GM12878 (cell line): Measurements from ENCODE around the gene PTPRN2. TPM values are rescaled to one million over a fixed set of nuclear protein-coding genes. Genes with fewer than 3 reads are reported as not detected.

Experiments
- ATAC-seq: fragments of 200-7000 bp; cut with Tn5 transposase; 3 replicates; pipeline ENCODE4 v1.9.1; 2020; ENCODE audit warnings: mild to moderate bottlenecking, moderate library complexity
- BruUV-seq: library from RNA; stranded (reverse); fragments of 400-500 nt; replicated peaks from 2 replicates; lab custom pipeline; 2021; lab: Mats Ljungman, UMichigan
- CTCF ChIA-PET: fragments of 300-600 bp; sonication (Branson Sonifier 250); formaldehyde crosslinking; extraction: SDS; loops from one replicate; lab custom pipeline; 2021; ENCODE audit warnings: inconsistent platforms; lab: Yijun Ruan, JAX
- POLR2A ChIA-PET: fragments of 350-600 bp; formaldehyde crosslinking; extraction: SDS; loops from one replicate; lab custom pipeline; 2021; ENCODE audit warnings: inconsistent platforms; lab: Charles Lee
- RAD21 ChIA-PET: fragments of 300-600 bp; sonication (Branson Sonifier 250); formaldehyde crosslinking; loops from one replicate; lab custom pipeline; 2023; ENCODE audit warnings: antibody characterized with exemption; ENCODE audit not compliant: unreplicated experiment; lab: Charles Lee
- SMC1A ChIA-PET: fragments of 300-600 bp; sonication (Branson Sonifier 250); formaldehyde crosslinking; loops from one replicate; lab custom pipeline; 2023; ENCODE audit not compliant: unreplicated experiment, uncharacterized antibody; lab: Charles Lee
- DNase-seq: peaks from one replicate; pipeline ENCODE4 v3.0.0-alpha.2; 2011; ENCODE audit warnings: low read depth, low spot score
- FAIRE-seq: peaks from 3 replicates; lab custom pipeline; 2011; peaks lifted over from hg19 to GRCh38; lab: Jason Lieb, UNC
- H2AFZ ChIP-seq: 2 replicates; pipeline ENCODE4 v1.6.0; 2011; ENCODE audit warnings: low read depth, low read length, control low read depth; ENCODE audit not compliant: control insufficient read depth
- H3K27ac ChIP-seq: 2 replicates; pipeline ENCODE4 v1.5.1; 2011; ENCODE audit warnings: control low read depth; ENCODE audit not compliant: control insufficient read depth, insufficient read depth
- H3K27me3 ChIP-seq, 2 experiments: replicated peaks in 1 of 2; 2 replicates each; pipeline versions ENCODE4 v1.6.0 to v1.6.1; 2011; ENCODE audit warnings: low read length in 1 of 2; ENCODE audit not compliant: control insufficient read depth in 2 of 2, insufficient read depth in 2 of 2
- H3K36me3 ChIP-seq, 2 experiments: 2 replicates each; pipeline ENCODE4 v1.5.1; 2011; ENCODE audit warnings: low read length in 1 of 2; ENCODE audit not compliant: control insufficient read depth in 2 of 2, insufficient read depth in 2 of 2
- H3K4me1 ChIP-seq: 2 replicates; pipeline ENCODE4 v1.6.1; 2011; ENCODE audit warnings: mild to moderate bottlenecking, low read length, moderate library complexity, mixed read lengths; ENCODE audit not compliant: control insufficient read depth, insufficient read depth
- H3K4me2 ChIP-seq: 2 replicates; pipeline ENCODE4 v1.6.0; 2011; ENCODE audit warnings: control low read depth; ENCODE audit not compliant: control insufficient read depth, insufficient read depth
- H3K4me3 ChIP-seq: fragments of 200-600 bp; sonication (generic); 2 replicates; pipeline ENCODE4 v1.5.1; 2016
- H3K79me2 ChIP-seq: 2 replicates; pipeline ENCODE4 v1.6.0; 2011; ENCODE audit warnings: low read length; ENCODE audit not compliant: control insufficient read depth, insufficient read depth
- H3K9ac ChIP-seq: 2 replicates; pipeline ENCODE4 v1.8.0; 2011; ENCODE audit warnings: low read length, control low read depth, mixed read lengths; ENCODE audit not compliant: control insufficient read depth, insufficient read depth
- H3K9me3 ChIP-seq: replicated peaks from 3 replicates; pipeline ENCODE4 v1.5.1; 2011; ENCODE audit warnings: mild to moderate bottlenecking, low read length; ENCODE audit not compliant: control insufficient read depth, insufficient read depth
- H4K20me1 ChIP-seq: 2 replicates; pipeline ENCODE4 v1.6.0; 2011; ENCODE audit not compliant: control insufficient read depth, insufficient read depth
- CHD2 ChIP-seq: IDR thresholded peaks from 2 replicates; pipeline ENCODE4 v1.6.1; 2011; ENCODE audit warnings: low read depth, low read length, improper control_type of control experiment, borderline replicate concordance
- HDGF ChIP-seq: fragments of 450-650 bp; IDR thresholded peaks from 2 replicates; pipeline ENCODE4 v1.6.1; 2016; ENCODE audit warnings: antibody characterized with exemption
- MEF2B ChIP-seq: fragments of 450-650 bp; IDR thresholded peaks from 2 replicates; pipeline ENCODE4 v1.6.1; 2018; ENCODE audit warnings: mild to moderate bottlenecking, moderate library complexity; ENCODE audit not compliant: partially characterized antibody, poor library complexity, severe bottlenecking
- MTA2 ChIP-seq: fragments of 450-650 bp; IDR thresholded peaks from 2 replicates; pipeline ENCODE4 v1.6.1; 2016; ENCODE audit warnings: low read depth, mild to moderate bottlenecking, moderate library complexity
- POLR2AphosphoS2 ChIP-seq: IDR thresholded peaks from 2 replicates; pipeline ENCODE4 v1.6.1; 2011; ENCODE audit warnings: low read depth, mild to moderate bottlenecking, low read length, improper control_type of control experiment, moderate library complexity
- RBBP5 ChIP-seq: fragments of 200-600 bp; sonication (generic); conservative IDR thresholded peaks from 2 replicates; pipeline ENCODE4 v1.6.1; 2016
- YY1 ChIP-seq: IDR thresholded peaks from 2 replicates; pipeline ENCODE4 v1.6.1; 2011; ENCODE audit warnings: low read depth, mild to moderate bottlenecking, low read length
- ZNF24 ChIP-seq: fragments of 450-650 bp; IDR thresholded peaks from 2 replicates; pipeline ENCODE4 v1.6.1; 2017; ENCODE audit warnings: antibody characterized with exemption, mild to moderate bottlenecking
- WGBS: methylation state at CpG from one replicate; pipeline ENCODE4 v1.1.6; 2016; ENCODE audit warnings: low lambda C conversion rate; ENCODE audit not compliant: insufficient replicate concordance, insufficient coverage; ENCODE audit errors: missing lambda C conversion rate; 5-methylcytosine and 5-hydroxymethylcytosine counted together
- in situ Hi-C: fragments of 300-500 bp; cut with MboI; formaldehyde crosslinking; loops from 9 replicates; pipeline ENCODE4 v1.14.3; 2018; ENCODE audit warnings: mixed read lengths
- intact Hi-C: fragments of 100-400 bp; cut with micrococcal nuclease; formaldehyde crosslinking; loops from one replicate; pipeline ENCODE4 v1.14.2; 2022; ENCODE audit not compliant: unreplicated experiment
- polyA plus RNA-seq, 11 experiments: library from polyadenylated mRNA; depleted of rRNA in 4 of 11; unstranded in 6 of 11; stranded (reverse) in 5 of 11; fragments of >200 nt; fragmentation: Nextera tagmentation in 4 of 11; fragmentation: Illumina TruSeq in 1 of 11; extraction: Ambion mirVana in 4 of 11; extraction: Trizol in 1 of 11; gene quantifications; 1 replicate in 1 of 11; 2 replicates in 10 of 11; pipeline versions ENCODE4 v1.2.1 to v1.2.3, GENCODE V29; 2011 to 2016; ENCODE audit warnings: inconsistent platforms in 2 of 11, missing spikeins in 2 of 11, low read depth in 1 of 11
- total RNA-seq, 4 experiments: library from RNA; depleted of rRNA in 3 of 4; stranded (reverse); fragments of >200 nt in 3 of 4; fragmentation: Illumina TruSeq in 1 of 4; extraction: Trizol in 1 of 4; gene quantifications; 2 replicates each; pipeline versions ENCODE4 v1.2.1 to v1.2.3, GENCODE V29; 2013 to 2021
- TF ChIP-seq, protein P1 (sequence below): IDR thresholded peaks from 2 replicates; pipeline ENCODE4 v1.6.1; 2011; ENCODE audit warnings: borderline replicate concordance, low read depth, mild to moderate bottlenecking, moderate library complexity, mixed read lengths, low read length; ENCODE audit not compliant: insufficient read depth; ENCODE audit errors: extremely low read length
- TF ChIP-seq, protein P2 (sequence below): fragments of 450-650 bp; IDR thresholded peaks from 2 replicates; pipeline ENCODE4 v1.6.1; 2016; ENCODE audit warnings: mild to moderate bottlenecking

The PTPRN2 gene
- total and polyA plus RNA-seq, 10 of the 15 experiments (the other 5 are each of a cell fraction or from before 2014, with no cell fraction given): 5.4 TPM; not detected in 9

DNA sequence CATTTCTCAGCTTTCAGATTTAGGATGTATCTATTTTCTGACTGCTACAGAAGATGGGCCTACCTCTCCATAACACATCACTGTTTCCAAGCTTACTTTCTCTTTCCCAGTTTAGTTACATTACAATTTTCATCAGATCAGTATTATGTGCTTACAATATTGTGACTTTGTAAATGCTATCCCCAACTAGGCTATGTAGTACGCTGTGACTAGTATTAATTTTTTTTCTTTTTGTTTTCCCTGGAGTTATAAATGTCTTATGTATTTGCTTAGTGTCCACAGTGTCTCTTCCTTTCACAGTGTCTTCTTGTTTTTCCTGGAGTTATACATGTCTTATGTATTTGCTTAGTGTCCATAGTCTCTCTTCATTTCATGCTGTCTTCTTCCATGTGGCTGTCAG lies 188.9 kb downstream of the PTPRN2 start (continued):
- TF ChIP-seq, protein P1, sequence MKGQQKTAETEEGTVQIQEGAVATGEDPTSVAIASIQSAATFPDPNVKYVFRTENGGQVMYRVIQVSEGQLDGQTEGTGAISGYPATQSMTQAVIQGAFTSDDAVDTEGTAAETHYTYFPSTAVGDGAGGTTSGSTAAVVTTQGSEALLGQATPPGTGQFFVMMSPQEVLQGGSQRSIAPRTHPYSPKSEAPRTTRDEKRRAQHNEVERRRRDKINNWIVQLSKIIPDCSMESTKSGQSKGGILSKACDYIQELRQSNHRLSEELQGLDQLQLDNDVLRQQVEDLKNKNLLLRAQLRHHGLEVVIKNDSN: no peak
- TF ChIP-seq HDGF: no peak
- TF ChIP-seq CHD2: no peak
- TF ChIP-seq, protein P2, sequence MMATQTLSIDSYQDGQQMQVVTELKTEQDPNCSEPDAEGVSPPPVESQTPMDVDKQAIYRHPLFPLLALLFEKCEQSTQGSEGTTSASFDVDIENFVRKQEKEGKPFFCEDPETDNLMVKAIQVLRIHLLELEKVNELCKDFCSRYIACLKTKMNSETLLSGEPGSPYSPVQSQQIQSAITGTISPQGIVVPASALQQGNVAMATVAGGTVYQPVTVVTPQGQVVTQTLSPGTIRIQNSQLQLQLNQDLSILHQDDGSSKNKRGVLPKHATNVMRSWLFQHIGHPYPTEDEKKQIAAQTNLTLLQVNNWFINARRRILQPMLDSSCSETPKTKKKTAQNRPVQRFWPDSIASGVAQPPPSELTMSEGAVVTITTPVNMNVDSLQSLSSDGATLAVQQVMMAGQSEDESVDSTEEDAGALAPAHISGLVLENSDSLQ: no peak

- ChIA-PET CTCF (no interaction called here), POLR2A (no interaction called here), SMC1A (no interaction called here), RAD21 (no interaction called here)
- no peak overlapping the region for H3K9ac ChIP-seq
- intact Hi-C loops (no loop called here), in situ Hi-C loops (no loop called here)
- ATAC-seq: no peak
- 58% methylated on average over 6 of the region's 6 CpGs for WGBS
- no peak overlapping the region for H3K27ac ChIP-seq
- no peaks in the 10 kb centered on the region for H3K36me3 ChIP-seq
- H4K20me1 ChIP-seq: no peaks in the 10 kb centered on the region
- no TSS peak for BruUV-seq
- no peak for FAIRE-seq
- H3K27me3 ChIP-seq: no peaks in the 10 kb centered on the region
- DNase-seq: no peak
- no peaks in the 10 kb centered on the region for H3K4me1 ChIP-seq
- no peak for TF ChIP-seq YY1
- TF ChIP-seq ZNF24: no peak
- no peak for TF ChIP-seq POLR2AphosphoS2
- no peak for TF ChIP-seq RBBP5
- TF ChIP-seq CHD2: no peak
- no peak for TF ChIP-seq HDGF
- TF ChIP-seq MTA2: no peak
- no peak for TF ChIP-seq MEF2B
- H3K9me3 ChIP-seq: no peaks in the 10 kb centered on the region; the same call in 2 of the 3 replicates
- no peak overlapping the region for H3K4me3 ChIP-seq
- no peak overlapping the region for H2AFZ ChIP-seq
- no peaks in the 10 kb centered on the region for H3K79me2 ChIP-seq
- H3K4me2 ChIP-seq: no peak overlapping the region
These were observed 189.7 kb downstream of the PTPRN2 start for GRCh38 chr7:158397885-158398284.
